Measurements from ENCODE around the gene PPIF. TPM values are rescaled to one million over a fixed set of nuclear protein-coding genes. Genes with fewer than 3 reads are reported as not detected.

Gene PPIF
- total RNA-seq, 2 experiments from 2014 or later: 55.7 to 121 TPM

- no peaks in the 10 kb centered on the region for H3K9me3 ChIP-seq (ENCODE audit: low read length)
- DNase-seq (ENCODE audit: low spot score): no peak
- BruUV-seq (replicated peaks): no TSS peak
- H3K9me2 ChIP-seq (ENCODE audit: insufficient read depth, low read length): no peaks in the 10 kb centered on the region
- H2AFZ ChIP-seq (ENCODE audit: low read length): no peak overlapping the region
- H3K79me2 ChIP-seq (ENCODE audit: insufficient read depth, low read depth, low read length): no peaks in the 10 kb centered on the region
- no peaks in the 10 kb centered on the region; the same call in 1 of the 2 replicates for H4K20me1 ChIP-seq (ENCODE audit: insufficient read depth, low read length)
- peaks cover 60% of the 10 kb centered on the region for H3K36me3 ChIP-seq (ENCODE audit: insufficient read depth, low read length)
- H3K4me3 ChIP-seq (ENCODE audit: low read depth, low read length, poor library complexity, severe bottlenecking): no peak overlapping the region
- H3K4me1 ChIP-seq (ENCODE audit: insufficient read depth, low read length, poor library complexity, severe bottlenecking): no peaks in the 10 kb centered on the region
- H3K4me2 ChIP-seq (ENCODE audit: low read length): no peak overlapping the region
- POLR2A ChIA-PET: no interaction called here
- intact Hi-C loops (cut with micrococcal nuclease; ENCODE audit: unreplicated experiment): no loop called here
- no peak overlapping the region for H3K27ac ChIP-seq (ENCODE audit: low read depth, low read length, poor library complexity, severe bottlenecking)
- CTCF ChIA-PET (ENCODE audit: unreplicated experiment): no interaction called here
- TF ChIP-seq CTCF (conservative IDR thresholded peaks at IDR 0.05; ENCODE audit: low read length): no peak
- TF ChIP-seq EZH2phosphoT487 (IDR thresholded peaks at IDR 0.05; ENCODE audit: borderline replicate concordance, low read depth, low read length): no peak
Observed at GRCh38 chr10:79356104-79356503, 8.8 kb downstream of the PPIF start.

- TF ChIP-seq CTCF (conservative IDR thresholded peaks at IDR 0.05; ENCODE audit: low read length) (no peak), EZH2phosphoT487 (IDR thresholded peaks at IDR 0.05; ENCODE audit: borderline replicate concordance, low read depth, low read length) (no peak)
- no TSS peak for BruUV-seq (replicated peaks)
- no peak overlapping the region for H2AFZ ChIP-seq (ENCODE audit: low read length)
- no peaks in the 10 kb centered on the region for H3K79me2 ChIP-seq (ENCODE audit: insufficient read depth, low read depth, low read length)
- no peaks in the 10 kb centered on the region for H3K9me2 ChIP-seq (ENCODE audit: insufficient read depth, low read length)
- ChIA-PET CTCF (ENCODE audit: unreplicated experiment) (no interaction called here), POLR2A (interaction anchor here (1.2 kb wide), 1 partner anchor 12 kb away, joined by 3 read pairs; no protein-coding TSS in a partner anchor)
- intact Hi-C loops (cut with micrococcal nuclease; ENCODE audit: unreplicated experiment): no loop called here
- H3K4me3 ChIP-seq (ENCODE audit: low read depth, low read length, poor library complexity, severe bottlenecking): no peak overlapping the region
- H3K4me2 ChIP-seq (ENCODE audit: low read length): no peak overlapping the region
- H3K36me3 ChIP-seq (ENCODE audit: insufficient read depth, low read length): peaks cover 49% of the 10 kb centered on the region
- no peaks in the 10 kb centered on the region; the same call in 1 of the 2 replicates for H4K20me1 ChIP-seq (ENCODE audit: insufficient read depth, low read length)
- H3K4me1 ChIP-seq (ENCODE audit: insufficient read depth, low read length, poor library complexity, severe bottlenecking): no peaks in the 10 kb centered on the region
- no peak overlapping the region for H3K27ac ChIP-seq (ENCODE audit: low read depth, low read length, poor library complexity, severe bottlenecking)
- no peak for DNase-seq (ENCODE audit: low spot score)
- H3K9me3 ChIP-seq (ENCODE audit: low read length): no peaks in the 10 kb centered on the region
Observed at GRCh38 chr10:79357180-79357579, 9.9 kb downstream of the PPIF start.

GRCh38 chr10:79358811-79359210, 11.5 kb downstream of the PPIF start:
- CTCF ChIA-PET (ENCODE audit: unreplicated experiment): no interaction called here
- no TSS peak for BruUV-seq (replicated peaks)

More at GRCh38 chr10:79358811-79359210, 11.5 kb downstream of the PPIF start:
- TF ChIP-seq CTCF (conservative IDR thresholded peaks at IDR 0.05; ENCODE audit: low read length) (no peak), EZH2phosphoT487 (IDR thresholded peaks at IDR 0.05; ENCODE audit: borderline replicate concordance, low read depth, low read length) (no peak)
- Histone ChIP-seq H3K79me2 (ENCODE audit: insufficient read depth, low read depth, low read length) (no peaks in the 10 kb centered on the region), H4K20me1 (ENCODE audit: insufficient read depth, low read length) (no peaks in the 10 kb centered on the region; the same call in 1 of the 2 replicates), H3K27ac (ENCODE audit: low read depth, low read length, poor library complexity, severe bottlenecking) (no peak overlapping the region), H2AFZ (ENCODE audit: low read length) (no peak overlapping the region), H3K9me3 (ENCODE audit: low read length) (no peaks in the 10 kb centered on the region), H3K36me3 (ENCODE audit: insufficient read depth, low read length) (peaks cover 33% of the 10 kb centered on the region), H3K9me2 (ENCODE audit: insufficient read depth, low read length) (no peaks in the 10 kb centered on the region), H3K4me3 (ENCODE audit: low read depth, low read length, poor library complexity, severe bottlenecking) (no peak overlapping the region), H3K4me2 (ENCODE audit: low read length) (no peak overlapping the region), H3K4me1 (ENCODE audit: insufficient read depth, low read length, poor library complexity, severe bottlenecking) (no peaks in the 10 kb centered on the region)
- no peak for DNase-seq (ENCODE audit: low spot score)
- POLR2A ChIA-PET: no interaction called here
- intact Hi-C loops (cut with micrococcal nuclease; ENCODE audit: unreplicated experiment): no loop called here
